AG04450 (cell line): ENCODE measurements around the gene NHP2. TPM values are rescaled to one million over a fixed set of nuclear protein-coding genes. Genes with fewer than 3 reads are reported as not detected.

Source experiments
- CTCF ChIA-PET: fragments of 300-600, 350-600 bp; formaldehyde crosslinking; extraction: SDS; loops from one replicate; lab custom pipeline; 2022; ENCODE audit warnings: antibody characterized with exemption, inconsistent platforms; lab: Charles Lee
- POLR2A ChIA-PET: fragments of 350-600 bp; formaldehyde crosslinking; extraction: SDS; loops from one replicate; lab custom pipeline; 2021; ENCODE audit warnings: antibody characterized with exemption, inconsistent platforms; lab: Yijun Ruan, JAX
- DNase-seq: peaks from one replicate; pipeline ENCODE4 v3.0.0-alpha.2; 2011; ENCODE audit warnings: low read depth, low spot score
- H3K27ac ChIP-seq: one replicate; pipeline ENCODE4 v1.5.1; 2012; ENCODE audit warnings: low read depth, low read length, control low read depth
- H3K27me3 ChIP-seq: one replicate; pipeline ENCODE4 v1.6.0; 2012; ENCODE audit warnings: low read length; ENCODE audit not compliant: control insufficient read depth, insufficient read depth
- H3K4me3 ChIP-seq: 2 replicates; pipeline ENCODE4 v1.5.1; 2011; ENCODE audit warnings: mild to moderate bottlenecking, low read depth, low read length, control low read depth
- H3K9me3 ChIP-seq: 2 replicates; pipeline ENCODE4 v1.5.1; 2012; ENCODE audit warnings: low read length; ENCODE audit not compliant: control insufficient read depth, insufficient read depth
- polyA plus RNA-seq: library from polyadenylated mRNA; depleted of rRNA; stranded (reverse); fragments of >200 nt; gene quantifications from 2 replicates; pipeline ENCODE4 v1.2.3, GENCODE V29; 2011
- TF ChIP-seq, protein P1 (sequence below): IDR thresholded peaks from 2 replicates; pipeline ENCODE4 v1.5.1; 2011; ENCODE audit warnings: low read depth, low read length, control low read depth, inconsistent platforms

NHP2 gene
- polyA plus RNA-seq, 1 experiment = 93.1 TPM

- ChIA-PET POLR2A (interaction anchor here (1.5 kb wide), 1 partner anchor 49 kb away, joined by 4 read pairs; the partner anchor contains the start of gene HNRNPAB), CTCF (interaction anchor here (0.9 to 6.0 kb wide), 3 partner anchors 34 to 548 kb away, joined by 3 to 39 read pairs (median 6); no protein-coding TSS in a partner anchor)
- no peak for DNase-seq
- TF ChIP-seq, protein P1, sequence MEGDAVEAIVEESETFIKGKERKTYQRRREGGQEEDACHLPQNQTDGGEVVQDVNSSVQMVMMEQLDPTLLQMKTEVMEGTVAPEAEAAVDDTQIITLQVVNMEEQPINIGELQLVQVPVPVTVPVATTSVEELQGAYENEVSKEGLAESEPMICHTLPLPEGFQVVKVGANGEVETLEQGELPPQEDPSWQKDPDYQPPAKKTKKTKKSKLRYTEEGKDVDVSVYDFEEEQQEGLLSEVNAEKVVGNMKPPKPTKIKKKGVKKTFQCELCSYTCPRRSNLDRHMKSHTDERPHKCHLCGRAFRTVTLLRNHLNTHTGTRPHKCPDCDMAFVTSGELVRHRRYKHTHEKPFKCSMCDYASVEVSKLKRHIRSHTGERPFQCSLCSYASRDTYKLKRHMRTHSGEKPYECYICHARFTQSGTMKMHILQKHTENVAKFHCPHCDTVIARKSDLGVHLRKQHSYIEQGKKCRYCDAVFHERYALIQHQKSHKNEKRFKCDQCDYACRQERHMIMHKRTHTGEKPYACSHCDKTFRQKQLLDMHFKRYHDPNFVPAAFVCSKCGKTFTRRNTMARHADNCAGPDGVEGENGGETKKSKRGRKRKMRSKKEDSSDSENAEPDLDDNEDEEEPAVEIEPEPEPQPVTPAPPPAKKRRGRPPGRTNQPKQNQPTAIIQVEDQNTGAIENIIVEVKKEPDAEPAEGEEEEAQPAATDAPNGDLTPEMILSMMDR = no peak
- no peaks in the 10 kb centered on the region for H3K27me3 ChIP-seq
- H3K4me3 ChIP-seq = no peak overlapping the region
- H3K27ac ChIP-seq = no peak overlapping the region
- no peaks in the 10 kb centered on the region; the same call in 1 of the 2 replicates for H3K9me3 ChIP-seq
Measured at GRCh38 chr5:178155065-178155464, 1.4 kb upstream of the NHP2 start.

DNA sequence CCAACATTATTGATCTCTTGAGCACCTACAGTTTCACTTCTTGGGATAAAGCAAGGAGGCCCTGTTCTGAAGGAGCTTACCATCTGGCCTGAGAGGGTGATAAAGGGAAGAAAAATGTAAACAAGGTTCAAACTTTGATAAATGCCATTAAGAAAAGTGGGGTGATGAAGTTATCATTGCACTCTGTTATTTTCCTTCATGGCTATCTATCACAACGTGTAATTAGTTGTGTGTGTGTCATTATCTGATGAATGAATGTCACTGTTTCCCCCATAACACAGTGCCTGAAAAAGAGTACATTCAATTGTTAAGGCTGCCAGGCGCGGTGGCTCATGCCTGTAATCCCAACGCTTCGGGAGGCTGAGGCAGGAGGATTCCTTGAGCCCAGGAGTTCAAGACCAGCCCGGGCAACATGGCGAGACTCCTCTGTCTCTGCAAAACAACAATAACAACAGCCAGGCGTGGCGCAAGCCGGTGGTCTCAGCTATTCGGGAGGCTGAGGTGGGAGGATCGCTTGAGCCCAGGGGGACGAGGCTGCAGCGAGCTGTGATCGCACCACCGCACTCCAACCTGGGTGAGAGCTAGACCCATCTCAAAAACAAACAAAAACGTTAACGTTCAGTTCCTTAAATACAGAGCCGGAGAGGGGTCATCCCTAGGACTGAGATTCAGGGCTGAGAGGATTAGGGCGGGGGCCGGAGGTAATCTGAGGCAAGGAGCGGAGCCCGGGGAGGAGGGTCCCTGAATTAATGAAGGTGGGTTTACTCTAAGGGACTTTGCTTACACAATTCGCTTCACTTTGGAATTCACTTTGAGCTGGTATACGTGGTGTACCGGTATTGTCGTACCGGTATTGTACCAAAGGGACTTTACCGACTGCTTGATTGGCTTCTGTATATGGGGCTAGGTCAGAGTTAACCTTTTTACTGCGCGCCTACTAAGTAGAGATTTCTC, 917 bp downstream of the NHP2 start:
- POLR2A ChIA-PET = interaction anchor here (0.8 to 2.0 kb wide), 5 partner anchors 9 to 77 kb away, joined by 3 to 20 read pairs (median 5); partner anchors contain the start of genes HNRNPAB and RMND5B
- no peaks in the 10 kb centered on the region for H3K27me3 ChIP-seq
- TF ChIP-seq, protein P1 = no peak
- no peak for DNase-seq
- H3K9me3 ChIP-seq = no peaks in the 10 kb centered on the region; the same call in 1 of the 2 replicates
- peak overlapping the region; percentile 52 for H3K27ac ChIP-seq
- CTCF ChIA-PET = interaction anchor here (1.0 to 6.0 kb wide), 5 partner anchors 9 to 77 kb away, joined by 3 to 39 read pairs (median 4); no protein-coding TSS in a partner anchor
- H3K4me3 ChIP-seq = peak overlapping the region; percentile 61

DNA sequence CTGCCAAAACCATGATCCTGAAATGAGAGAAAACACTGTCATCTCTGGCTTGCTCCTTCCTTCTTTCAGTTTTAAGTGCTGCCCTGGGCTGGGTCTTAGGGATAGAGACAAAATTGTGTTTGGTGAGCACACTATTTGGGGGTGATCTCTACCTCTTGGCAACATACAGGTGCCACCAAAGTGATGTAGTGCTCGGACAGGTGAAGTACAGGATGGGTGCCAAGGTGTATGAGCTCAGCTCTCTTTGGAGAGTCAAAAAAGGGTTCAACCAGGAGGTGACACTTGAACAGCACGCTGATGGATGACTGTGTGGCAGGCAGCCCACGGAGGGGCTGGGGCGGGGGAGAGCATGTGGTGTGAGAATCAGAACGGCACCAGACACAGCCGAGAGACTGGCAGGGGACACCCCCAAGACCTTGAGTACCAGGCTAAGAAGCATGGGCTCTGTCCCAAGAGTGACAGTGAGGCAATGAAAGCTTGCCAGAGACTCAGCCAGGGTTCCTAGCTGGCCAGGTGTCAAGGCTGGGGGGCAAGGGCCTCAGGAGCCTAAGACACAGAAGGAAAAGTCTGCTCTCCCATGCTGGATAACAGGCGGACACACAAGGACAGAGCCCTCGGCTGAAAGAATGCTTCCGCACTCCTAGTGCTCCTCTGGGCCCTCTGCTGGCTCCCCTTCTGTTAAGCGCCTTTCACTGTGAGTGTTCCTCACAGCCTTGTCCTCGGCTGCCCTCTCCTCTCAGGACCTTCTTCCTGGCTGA, 2.5 kb downstream of the NHP2 start:
- Histone ChIP-seq H3K9me3 (no peaks in the 10 kb centered on the region; the same call in 1 of the 2 replicates), H3K27me3 (no peaks in the 10 kb centered on the region), H3K4me3 (no peak overlapping the region), H3K27ac (peak overlapping the region; percentile 11)
- POLR2A ChIA-PET = no interaction called here
- no peak for DNase-seq
- CTCF ChIA-PET = interaction anchor here (9.2 kb wide), 1 partner anchor 75 kb away, joined by 104 read pairs; no protein-coding TSS in a partner anchor
- TF ChIP-seq, protein P1 = peak; percentile 18; the same call in 1 of the 2 replicates

- TF ChIP-seq, protein P1 = no peak
- H3K4me3 ChIP-seq = no peak overlapping the region
- H3K27ac ChIP-seq = no peak overlapping the region
- DNase-seq = no peak
- CTCF ChIA-PET = interaction anchor here (0.7 to 9.2 kb wide), 2 partner anchors 28 to 73 kb away, joined by 3 to 104 read pairs; no protein-coding TSS in a partner anchor
- POLR2A ChIA-PET = interaction anchor here (0.6 kb wide), 1 partner anchor 71 kb away, joined by 3 read pairs; no protein-coding TSS in a partner anchor
- no peaks in the 10 kb centered on the region for H3K27me3 ChIP-seq
- H3K9me3 ChIP-seq = no peaks in the 10 kb centered on the region; the same call in 1 of the 2 replicates
Measured at GRCh38 chr5:178149199-178149932, 4.3 kb downstream of the NHP2 start.
